DMS114 treated with DMSO at 0.1 percent for 48 hours (cell line): Measurements from ENCODE around the gene VAMP1.
A peak's percentile ranks its signal among the peaks of the same experiment; 100 is the strongest.
"Not testable (repeated sequence)": the region's sequence is repeated elsewhere in the genome, so short reads cannot be mapped to it uniquely, and the experiment has no call there.

Source experiments
- DNase-seq: peaks from one replicate; lab custom pipeline; 2025; ENCODE audit not compliant: unreplicated experiment; lab: John Stamatoyannopoulos, UW

The VAMP1 gene

DNA sequence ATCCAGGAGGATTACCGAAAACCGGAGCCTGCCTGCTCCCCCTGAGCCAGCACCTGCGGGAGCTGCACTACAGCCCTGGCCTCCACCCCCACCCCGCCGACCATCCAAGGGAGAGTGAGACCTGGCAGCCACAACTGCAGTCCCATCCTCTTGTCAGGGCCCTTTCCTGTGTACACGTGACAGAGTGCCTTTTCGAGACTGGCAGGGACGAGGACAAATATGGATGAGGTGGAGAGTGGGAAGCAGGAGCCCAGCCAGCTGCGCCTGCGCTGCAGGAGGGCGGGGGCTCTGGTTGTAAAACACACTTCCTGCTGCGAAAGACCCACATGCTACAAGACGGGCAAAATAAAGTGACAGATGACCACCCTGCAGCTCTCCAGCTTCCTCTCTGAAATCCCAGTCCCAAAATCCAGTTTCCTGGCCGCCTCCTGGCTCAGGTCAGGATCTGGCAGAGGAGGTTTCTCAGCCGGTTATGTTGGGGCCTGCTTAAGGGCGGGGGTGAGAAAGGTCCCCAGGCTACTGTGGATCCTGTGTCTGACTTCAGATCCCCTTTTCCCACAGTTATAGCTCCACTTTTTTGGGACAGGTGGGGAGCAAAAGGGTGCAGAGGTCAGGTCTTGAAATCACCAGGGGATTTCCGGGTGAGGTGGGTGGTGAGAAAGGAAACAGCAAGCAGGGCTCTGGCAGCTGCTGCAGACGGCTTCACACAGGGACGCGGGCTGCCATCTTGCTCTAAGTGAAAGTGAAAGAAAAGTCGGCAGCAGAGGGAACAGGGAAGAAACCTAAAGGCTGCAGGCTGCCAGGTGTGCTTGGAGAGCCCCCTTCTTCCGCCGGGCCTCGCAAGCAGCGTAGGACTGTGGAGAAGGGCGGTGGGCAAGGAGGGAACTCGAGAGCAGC, 18.9 kb downstream of the VAMP1 start, which contains the start of gene TAPBPL:
Gene TAPBPL (plus strand): TSS at position 695 of the 897 bp plus-strand sequence. CDS start 207 bp downstream, outside the sequence.
- DNase-seq, result peak; percentile 36

DNA sequence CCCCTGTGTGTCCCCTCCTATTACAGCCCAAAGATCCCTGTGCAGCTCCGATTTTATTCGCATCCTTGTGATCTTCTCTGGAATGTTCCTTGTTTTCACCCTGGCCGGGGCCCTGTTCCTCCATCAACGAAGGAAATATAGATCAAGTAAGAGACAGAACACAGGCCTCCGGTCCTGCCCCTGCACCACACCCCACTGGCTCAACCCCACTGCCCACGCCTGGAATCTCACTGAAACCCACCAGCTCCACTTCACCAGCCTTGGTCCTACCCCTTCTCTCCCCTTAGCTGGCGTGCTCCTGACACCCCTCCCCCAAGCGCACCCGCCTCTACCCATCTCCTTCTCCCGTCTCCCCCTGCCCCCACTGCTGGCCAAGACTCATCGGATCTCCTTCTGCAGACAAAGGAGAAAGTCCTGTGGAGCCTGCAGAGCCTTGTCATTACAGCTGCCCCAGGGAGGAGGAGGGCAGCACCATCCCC, 19.6 kb downstream of the VAMP1 start:
- no peak for DNase-seq

DNA sequence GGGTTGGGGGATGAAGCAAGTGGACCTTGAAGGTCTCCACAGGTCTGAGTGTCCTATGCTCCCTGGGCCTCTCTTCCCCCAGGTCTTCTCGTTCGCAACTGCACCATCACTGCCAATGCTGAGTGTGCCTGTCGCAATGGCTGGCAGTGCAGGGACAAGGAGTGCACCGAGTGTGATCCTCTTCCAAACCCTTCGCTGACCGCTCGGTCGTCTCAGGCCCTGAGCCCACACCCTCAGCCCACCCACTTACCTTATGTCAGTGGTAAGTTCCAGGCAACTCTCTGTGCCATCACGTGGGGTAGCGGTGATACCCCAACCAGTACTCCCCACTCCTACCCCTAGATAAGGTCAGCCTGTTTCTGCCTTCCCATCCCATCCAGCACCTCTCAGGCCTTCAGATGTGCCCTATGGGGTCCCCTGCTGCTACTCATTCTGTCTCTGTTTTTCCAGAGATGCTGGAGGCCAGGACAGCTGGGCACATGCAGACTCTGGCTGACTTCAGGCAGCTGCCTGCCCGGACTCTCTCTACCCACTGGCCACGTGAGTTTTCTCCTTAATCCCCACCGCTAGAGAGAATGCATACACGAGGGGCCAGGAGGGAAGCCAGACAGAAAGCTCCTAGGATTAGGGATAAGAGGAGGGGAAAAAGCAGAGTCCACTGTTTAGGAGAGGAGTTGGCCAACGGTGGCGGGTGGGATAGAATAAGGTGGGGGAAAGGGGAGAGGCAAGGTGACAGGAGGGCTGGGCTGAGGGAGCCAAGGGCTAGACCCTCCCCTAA, 20.2 kb downstream of the VAMP1 start:
- no peak for DNase-seq

DNA sequence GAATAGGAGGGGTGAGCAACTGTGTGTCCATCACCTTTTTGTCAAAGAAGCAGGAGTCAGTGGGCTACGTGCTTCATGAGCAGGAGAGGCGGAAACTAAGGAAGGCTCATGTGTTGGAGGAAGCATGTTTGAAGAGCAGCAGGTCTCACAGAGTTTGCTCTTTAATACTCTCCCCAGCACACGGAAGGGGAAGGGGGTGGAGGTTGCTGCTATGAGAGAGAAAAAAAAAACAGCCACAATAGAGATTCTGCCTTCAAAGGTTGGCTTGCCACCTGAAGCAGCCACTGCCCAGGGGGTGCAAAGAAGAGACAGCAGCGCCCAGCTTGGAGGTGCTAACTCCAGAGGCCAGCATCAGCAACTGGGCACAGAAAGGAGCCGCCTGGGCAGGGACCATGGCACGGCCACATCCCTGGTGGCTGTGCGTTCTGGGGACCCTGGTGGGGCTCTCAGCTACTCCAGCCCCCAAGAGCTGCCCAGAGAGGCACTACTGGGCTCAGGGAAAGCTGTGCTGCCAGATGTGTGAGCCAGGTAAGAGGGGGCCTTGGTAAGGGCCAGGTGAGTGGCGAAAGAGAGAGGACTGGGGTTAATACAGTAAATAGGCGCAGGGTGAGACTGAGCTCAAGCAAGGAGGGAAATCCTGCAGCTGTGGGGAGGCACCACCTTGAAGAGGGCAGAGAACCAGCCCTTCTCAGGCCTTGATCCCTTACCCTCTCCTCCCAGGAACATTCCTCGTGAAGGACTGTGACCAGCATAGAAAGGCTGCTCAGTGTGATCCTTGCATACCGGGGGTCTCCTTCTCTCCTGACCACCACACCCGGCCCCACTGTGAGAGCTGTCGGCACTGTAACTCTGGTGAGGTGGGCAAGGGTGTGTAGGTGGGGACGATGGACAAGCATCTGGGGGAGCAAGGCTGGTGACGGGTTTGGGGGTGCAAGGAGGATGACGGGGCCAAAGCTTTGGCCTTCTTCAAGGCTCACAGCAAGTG, 25.5 kb downstream of the VAMP1 start, which contains the start of gene CD27:
Gene CD27 (plus strand): TSS at position 252 of the 985 bp plus-strand sequence. CDS start 141 bp downstream, at position 393.
- no peak for DNase-seq

DNA sequence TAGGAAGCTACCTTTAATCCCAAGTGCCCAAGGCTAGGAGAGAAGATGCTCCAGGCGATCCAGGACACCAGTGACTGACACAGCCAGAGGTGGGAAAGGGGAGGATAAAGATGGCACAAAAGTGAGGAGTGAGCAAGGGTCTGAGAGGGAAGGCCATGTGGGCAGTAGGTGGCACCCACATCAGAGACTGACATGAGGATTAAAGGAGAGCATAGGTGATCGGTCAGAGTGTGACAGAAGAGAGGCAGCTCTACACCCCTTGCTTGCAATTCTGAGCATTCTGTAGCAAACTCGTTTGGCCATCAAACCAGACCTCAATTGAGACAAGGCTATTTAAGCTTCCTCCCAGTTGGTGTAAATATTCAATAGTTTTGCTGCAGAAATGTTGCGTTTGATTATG, 26.4 kb downstream of the VAMP1 start:
- DNase-seq, result no peak

DNA sequence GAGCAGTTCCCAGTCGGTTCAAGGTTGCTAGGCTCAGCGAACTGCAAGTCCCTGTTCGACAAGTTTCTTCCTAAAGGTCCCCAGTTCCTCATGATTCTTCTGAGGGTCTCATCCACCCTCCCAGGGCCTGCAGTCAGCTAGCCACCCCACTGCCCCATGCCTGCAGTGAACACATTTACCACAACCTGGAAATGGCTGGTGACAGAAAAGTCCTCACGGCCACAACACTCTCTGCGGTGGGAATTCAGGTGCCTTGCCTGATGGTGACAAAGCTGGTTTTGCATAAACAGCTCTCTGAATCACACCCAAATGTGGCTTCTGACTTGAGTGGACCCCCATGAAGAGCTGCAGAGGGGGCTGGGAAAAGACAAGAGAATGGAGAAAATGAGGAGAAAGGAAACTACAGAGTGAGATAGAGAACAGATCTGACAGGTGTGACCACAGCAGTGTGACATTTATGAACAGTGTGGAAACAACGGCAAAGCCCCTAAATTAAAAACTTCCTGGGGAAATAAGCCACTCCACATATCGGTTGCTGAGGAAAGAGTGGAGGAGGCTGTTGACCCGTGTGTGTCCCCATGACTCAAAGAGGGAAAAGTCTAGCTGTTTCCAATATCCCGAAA, 27.0 kb downstream of the VAMP1 start:
- no peak for DNase-seq

DNA sequence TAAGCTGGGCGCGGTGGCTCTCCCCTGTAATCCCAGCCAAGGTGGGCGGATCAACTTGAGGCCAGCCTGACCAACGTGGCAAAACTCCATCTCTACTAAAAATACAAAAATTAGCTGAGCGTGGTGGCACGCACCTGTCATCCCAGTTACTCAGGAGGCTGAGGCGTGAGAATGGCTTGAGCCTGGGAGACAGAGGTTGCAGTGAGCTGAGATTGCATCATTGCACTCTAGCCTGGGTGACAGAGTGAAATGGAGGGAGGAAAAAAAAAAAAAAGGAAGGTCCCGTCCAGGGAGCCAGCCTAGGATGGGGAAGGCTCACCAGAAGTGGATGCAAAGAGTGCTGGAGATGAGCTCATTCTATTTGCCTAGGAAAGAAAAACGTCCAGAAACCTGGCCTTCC, 27.6 kb downstream of the VAMP1 start:
- no peak for DNase-seq

DNA sequence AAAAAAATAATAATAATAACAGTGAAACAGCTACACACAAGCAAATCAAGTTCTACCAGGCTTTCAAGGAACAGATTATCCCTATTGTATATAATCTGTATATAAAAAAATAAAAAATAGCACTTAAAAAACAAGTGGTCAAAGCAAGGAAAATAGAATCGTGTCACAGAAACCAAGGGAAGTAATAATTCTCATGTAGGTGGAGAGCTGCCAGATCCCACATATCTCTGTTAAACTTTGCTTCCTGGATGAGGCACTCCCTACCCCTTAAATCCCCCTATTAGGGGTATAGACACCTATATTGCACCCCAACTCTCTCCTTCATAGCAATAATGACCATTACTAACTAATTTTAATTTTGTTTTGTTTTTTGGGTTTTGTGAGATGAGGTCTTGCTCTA, 30.1 kb downstream of the VAMP1 start:
- no peak for DNase-seq

DNA sequence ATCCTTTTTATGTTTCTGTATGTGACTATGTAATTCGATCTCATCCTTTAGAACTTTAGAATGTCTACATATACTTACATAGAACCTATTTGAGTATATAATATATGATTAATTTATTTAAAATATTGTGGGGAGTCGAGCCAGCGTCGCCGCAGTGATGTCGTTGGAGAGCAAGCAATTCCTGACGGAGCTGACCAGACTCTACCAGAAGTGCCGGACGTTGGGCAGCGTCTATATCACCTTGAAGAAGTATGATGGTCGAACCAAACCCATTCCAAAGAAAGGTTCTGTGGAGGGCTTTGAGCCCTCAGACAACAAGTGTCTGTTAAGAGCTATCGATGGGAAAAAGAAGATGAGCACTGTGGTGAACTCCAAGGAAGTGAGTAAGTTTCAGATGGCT, 32.1 kb downstream of the VAMP1 start:
- DNase-seq, result no peak

DNA sequence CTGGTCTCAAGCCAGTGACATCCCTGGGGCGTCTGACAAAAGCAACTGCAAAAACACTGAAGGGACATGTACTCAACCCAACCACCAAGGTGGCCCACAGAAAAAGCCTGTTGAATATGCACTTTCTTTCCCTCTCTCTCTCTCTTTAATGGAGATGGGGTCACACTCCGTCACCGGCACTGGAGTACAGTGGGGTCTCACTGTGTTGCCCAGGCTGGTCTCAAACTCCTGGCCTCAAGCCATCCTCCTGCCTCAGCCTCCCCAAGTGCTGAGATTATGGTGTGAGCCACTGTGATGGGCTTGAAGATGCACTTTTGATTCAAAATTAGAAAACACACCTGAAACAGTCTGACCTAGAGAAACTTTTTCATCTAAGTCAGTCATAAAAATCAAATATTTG, 32.9 kb downstream of the VAMP1 start:
- DNase-seq, result no peak

DNA sequence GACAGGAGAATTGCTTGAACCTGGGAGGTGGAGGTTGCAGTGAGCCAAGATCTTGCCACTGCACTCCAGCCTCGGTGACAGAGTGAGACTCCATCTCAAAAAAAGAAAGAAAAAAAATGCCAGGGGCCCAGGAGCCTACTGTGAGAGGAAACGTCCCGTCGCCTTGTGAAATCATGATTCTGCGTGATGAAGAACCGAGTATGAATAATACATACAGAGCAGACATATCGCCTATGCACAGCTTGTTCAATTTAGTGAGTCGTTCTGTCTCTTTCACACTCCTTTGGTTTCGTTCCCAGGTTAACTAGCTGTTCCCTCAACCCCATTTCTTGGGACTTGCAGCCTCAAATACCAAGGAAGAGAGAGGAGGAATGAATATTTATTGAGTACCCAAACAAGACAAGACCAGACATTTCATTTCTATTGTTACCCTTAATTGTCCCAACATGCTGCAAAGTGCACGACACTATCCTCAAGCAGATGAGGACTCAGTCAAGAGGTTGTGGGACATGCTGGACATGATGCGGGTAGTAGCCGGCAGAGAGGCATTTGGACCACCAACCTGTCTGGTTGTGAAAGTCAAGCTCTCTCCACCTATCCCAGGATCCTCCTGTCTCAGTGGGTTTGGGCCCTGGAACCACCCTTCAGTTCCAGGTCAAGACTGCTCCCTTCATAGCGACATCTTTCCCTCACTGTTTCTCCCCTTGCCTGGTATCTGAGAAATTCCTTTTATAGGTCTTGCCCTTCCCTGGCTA, 34.3 kb downstream of the VAMP1 start:
- no peak for DNase-seq

DNA sequence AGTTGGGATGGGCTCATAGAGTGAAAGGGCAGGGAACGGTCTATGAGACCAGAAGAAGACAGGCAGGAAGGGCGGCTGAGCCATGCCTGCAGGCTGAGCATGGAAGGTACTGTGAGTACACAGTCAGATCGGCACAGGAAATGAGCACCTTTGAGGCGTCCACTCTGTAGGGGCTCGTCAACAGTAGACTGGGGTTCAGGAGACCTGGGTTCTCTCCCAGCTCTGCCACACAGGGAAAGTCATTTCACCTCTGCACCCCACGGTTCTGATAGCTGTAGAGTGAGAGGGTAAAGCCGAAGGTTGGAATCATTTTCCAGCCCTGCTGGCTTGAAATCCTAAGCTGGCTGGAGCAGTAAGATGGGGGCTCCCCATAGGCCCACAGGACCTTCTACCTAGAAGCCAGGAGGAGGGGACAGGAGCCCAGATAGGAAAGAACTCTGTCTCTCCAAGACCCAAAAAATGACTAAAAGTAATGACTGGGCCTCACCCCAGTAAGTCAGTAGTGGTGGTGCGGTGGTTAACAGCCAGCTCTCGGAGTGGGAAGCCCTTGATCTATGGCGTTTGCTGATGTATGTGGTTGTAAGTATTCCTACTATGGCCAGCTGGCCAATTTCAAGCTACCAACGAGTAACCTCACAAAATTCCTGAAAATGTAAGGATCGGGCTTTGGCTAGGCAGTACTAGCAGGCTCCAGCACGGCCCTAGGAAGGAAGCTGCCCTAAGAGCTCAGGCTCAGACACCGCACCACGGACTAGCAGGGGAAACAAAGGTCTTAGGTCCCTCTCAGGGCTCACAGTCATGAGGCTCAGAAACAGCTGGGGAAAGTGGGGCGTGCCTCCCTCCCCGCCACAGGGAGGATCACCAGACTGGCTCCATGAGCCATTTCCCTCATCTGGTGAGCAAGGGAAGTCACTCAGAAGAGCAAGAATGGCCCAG, 36.0 kb downstream of the VAMP1 start:
- no peak for DNase-seq

DNA sequence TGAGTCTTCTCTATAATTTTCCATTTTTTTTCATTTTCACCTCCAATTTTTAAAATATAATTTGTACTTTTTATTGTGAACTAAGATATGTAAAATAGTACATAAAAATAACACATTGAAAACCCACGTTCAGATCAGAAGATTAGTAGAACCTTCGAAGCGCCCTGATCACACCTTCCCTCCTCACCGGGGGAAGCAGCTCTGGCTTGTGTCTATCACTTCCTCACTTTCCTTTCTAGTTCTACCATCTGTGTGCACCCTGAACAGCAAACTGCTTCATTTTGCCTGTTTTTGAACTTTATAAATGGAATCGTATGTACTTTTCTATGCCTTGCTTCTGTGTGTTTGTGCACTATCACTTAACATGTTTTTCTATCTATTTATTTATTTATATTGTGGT, 37.5 kb downstream of the VAMP1 start:
- DNase-seq, result no peak

DNA sequence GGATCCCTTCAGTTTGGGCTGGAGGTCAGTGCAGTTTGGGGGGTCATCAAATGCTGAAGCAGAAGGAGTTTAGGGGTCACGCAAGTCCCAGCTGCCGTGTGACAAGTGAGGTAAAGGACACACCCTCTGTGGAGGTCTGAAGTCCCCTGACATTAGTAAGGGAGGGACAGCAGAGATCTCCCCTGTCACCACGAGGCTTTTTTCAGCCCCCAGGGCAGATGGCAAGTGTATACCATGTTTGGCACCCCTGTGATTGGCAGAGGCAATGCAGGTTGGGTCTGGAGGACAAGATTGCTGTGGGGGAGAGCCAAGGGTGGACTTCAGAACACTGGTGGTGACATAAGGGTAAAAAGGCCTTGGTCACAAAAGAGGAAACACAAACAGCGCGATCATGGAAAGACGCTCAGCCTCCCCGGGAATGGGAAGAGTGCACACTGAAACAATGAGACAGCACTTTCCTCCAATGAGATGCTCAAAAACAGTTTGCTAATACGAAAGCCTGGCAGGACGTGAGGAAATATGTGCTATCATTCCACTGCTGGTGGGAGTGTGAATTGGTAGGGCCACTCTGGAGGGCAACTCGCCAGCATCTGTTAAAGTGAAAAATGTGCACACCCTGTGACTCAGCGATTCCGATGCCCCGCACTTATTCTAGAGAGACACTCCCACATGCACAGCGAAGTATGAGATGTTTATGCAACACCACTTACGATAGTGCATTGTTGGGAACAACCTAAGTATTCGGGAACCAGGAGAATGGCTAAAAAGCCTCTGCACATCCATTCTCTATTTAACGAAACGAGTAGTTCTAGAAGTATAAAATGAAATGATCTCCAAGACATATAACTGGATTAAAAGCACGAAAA, 40.1 kb downstream of the VAMP1 start:
- no peak for DNase-seq

DNA sequence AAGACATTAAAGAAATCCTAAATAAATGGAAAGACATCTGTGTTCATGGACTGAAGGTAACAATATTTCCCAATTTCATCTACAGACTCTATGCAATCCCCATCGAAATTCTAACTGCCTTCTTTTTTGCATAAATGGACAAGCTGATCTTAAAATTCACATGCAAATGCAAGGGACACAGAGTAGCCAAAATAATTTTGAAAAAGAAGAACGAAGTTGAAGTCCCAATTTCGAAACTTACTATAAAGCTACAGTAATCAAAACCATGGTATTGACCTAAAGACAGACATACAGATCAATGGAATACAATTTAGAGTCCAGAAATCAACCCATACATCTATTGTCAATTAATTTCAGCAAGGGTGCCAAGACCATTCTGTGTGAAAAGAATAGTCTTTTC, 42.2 kb downstream of the VAMP1 start:
- no peak for DNase-seq

DNA sequence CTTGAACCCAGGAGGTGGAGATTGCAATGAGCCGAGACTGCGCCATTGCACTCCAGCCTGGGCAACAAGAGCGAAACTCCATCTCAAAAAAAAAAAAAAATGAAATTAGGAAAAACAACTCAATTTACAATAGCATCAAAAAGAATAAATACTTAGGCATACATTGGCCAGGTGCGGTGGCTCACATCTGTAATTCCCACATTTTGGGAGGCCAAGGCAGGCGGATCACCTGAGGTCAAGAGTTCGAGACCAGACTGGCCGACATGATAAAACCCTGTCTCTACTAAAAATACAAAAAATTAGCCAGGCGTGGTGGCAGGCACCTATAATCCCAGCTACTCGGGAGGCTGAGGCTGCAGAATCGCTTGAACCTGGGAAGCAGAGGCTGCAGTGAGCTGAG, 42.7 kb downstream of the VAMP1 start:
- DNase-seq, result not testable (repeated sequence)

DNA sequence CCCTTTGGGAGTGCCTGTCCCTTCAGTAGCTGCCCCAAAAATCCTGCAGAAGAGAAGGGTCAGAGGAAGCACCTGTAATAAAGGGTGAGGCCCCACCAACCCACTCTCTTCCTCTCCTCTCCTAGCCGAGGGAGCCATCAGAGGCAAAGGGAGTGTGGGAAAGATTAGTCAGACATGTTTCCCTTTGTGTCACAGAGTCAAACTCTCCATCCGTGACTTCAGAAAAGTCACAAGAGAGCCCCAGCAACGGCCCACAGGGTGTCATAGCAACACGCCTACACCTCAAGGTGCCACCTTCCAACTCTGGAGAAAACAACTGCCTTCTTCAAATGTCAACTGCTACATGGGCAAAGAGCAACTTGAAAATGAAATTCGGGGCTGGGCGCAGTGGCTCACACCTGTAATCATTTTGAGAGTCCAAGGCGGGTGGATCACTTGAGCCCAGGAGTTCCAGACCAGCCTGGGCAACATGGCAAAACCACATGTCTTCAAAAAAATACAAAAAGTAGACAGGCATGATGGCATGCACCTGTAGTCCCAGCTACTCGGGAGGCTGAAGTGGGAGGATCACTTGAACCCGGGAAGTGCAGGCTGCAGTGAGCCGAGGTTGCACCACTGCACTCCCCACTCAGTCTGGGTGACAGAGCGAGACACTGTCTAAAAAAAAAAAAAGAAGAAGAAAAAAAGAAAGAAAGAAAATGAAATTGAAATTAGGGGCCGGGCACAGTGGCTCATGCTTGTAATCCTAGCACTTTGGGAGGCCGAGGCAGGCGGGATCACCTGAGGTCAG, 43.4 kb downstream of the VAMP1 start:
- no peak for DNase-seq
